Measurements from ENCODE around the gene PPM1K. TPM values are rescaled to one million over a fixed set of nuclear protein-coding genes. Genes with fewer than 3 reads are reported as not detected.

Gene PPM1K
- total RNA-seq, 1 experiment from 2014 or later: 8.9 TPM

- DNase-seq (ENCODE audit: low read depth): peak; percentile 55
These were observed 65.3 kb downstream of the PPM1K start for GRCh38 chr4:88219099-88219498.

DNA sequence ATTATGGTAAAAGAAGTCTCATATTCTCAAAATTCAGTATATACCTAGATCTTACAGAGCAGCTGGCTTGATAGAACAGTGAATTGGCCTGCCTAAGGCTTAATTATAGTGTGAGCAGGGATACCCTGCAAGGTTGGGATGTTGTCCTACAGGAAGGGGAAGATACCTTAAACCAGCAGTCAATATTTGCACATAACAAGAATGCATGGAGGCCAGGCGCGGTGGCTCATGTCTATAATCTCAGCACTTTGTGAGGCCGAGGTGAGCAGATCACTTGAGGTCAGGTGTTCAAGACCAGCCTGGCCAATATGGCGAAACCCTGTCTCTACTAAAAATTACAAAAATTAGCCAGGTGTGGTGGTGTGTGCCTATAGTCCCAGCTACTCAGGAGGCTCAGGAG, 67.2 kb downstream of the PPM1K start:
- no peak for DNase-seq (ENCODE audit: low read depth)

- no peak for DNase-seq (ENCODE audit: low read depth)
These were observed 68.0 kb downstream of the PPM1K start for GRCh38 chr4:88216395-88216794.

- peak; percentile 62 for DNase-seq (ENCODE audit: low read depth)
These were observed 69.0 kb downstream of the PPM1K start for GRCh38 chr4:88215351-88215750.

DNA sequence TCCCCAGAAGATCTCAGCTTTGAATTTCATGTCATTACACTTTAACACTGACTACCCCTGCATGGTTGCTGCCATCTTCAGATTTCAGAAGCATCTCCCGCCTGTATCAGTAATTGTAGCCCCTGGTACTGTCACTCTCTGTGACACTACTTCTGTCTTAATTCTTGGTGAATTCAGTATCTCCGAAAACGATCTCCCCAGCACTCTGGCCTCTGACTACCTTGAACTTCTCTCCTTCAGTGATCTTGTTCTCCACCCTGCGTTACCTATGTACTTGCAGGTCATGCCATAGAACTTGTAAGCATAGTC, 72.2 kb downstream of the PPM1K start:
- no peak for DNase-seq (ENCODE audit: low read depth)

DNA sequence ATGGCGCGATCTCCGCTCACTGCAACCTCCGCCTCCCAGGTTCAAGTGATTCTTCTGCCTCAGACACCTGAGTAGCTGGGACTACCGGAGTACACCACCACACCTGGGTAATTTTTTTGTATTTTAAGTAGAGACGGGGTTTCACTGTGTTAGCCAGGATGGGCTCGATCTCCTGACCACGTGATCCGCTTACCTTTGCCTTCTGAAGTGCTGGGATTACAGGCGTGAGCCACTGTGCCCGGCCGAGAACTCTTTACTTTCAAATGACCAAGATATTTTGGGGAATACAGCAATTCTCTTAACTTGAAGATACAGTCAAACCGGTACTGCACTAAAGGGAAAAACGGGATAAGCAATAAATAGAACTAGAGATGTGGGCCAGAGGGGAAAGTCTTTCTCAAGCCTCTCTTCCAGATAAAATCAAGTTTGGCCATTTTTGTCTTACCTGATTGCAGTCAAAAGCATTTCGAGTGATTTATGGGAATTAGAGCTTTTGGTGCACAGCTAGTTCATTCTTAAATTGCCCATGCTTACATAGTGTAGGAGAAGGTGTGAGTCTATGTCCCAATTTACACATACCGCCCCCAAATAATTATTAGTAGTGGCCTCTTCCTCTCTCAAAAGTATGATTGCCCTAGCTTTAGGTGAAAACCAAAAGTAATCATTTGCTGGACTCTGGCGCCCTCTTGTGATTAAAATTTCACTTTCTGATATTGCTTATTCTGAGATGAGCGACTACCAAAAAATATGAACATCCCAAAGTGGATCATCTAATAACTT, 72.7 kb downstream of the PPM1K start:
- DNase-seq (ENCODE audit: low read depth): peak; percentile 51

DNA sequence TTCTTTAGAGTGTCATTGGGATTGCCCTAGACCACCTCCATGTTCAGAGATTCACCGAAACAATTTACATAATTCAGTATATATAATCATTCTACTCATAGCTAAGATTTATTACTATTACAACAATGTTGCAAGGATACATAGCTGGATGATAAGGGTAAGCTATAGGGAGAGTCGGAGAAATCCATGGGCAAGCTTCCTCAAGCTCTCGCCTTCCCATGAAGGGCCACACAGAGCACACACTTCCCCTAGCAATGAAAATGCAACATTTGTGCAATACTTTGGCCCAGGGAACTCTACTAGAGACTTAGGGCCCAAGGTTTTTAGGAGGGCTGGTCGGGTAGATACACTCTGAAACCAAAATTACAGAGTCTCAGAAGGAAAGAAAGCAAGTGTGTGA, 76.2 kb downstream of the PPM1K start:
- DNase-seq (ENCODE audit: low read depth): no peak

Other genes with a start within 250 kb of the PPM1K start
- gene ABCG2, start 125.9 kb downstream of the PPM1K start, total RNA-seq (2014; rRNA removed): 1.2 TPM in 2 replicates
- 3.9 and 7.1 TPM in 2 replicates for gene HERC6, start 94.3 kb upstream of the PPM1K start, total RNA-seq (2014; rRNA removed)
- gene HERC5, start 172.6 kb upstream of the PPM1K start, total RNA-seq (2014; rRNA removed): 1.6 and 3.3 TPM in 2 replicates
- gene PYURF, start 239.2 kb upstream of the PPM1K start, total RNA-seq (2014; rRNA removed): 97.4 and 101 TPM in 2 replicates

All from LHCN-M2 (cell line).